Caco-2 (cell line): Measurements from ENCODE around the gene SGMS1. TPM values are rescaled to one million over a fixed set of nuclear protein-coding genes. Genes with fewer than 3 reads are reported as not detected.

ENCODE experiments used
- BruUV-seq: library from RNA; stranded (reverse); fragments of 400-500 nt; replicated peaks from 2 replicates; lab custom pipeline; 2021; lab: Mats Ljungman, UMichigan
- CTCF ChIA-PET: fragments of 300-600 bp; sonication (Branson Sonifier 250); formaldehyde crosslinking; loops from one replicate; lab custom pipeline; 2022; ENCODE audit warnings: antibody characterized with exemption; lab: Charles Lee
- POLR2A ChIA-PET: fragments of 300-600 bp; sonication (Branson Sonifier 250); formaldehyde crosslinking; loops from one replicate; lab custom pipeline; 2022; ENCODE audit warnings: antibody characterized with exemption; lab: Charles Lee
- DNase-seq, 2 experiments: peaks; one replicate each; pipeline versions ENCODE4 v3.0.0 to v3.0.0-alpha.2; 2020 to 2022
- H3K27me3 ChIP-seq: replicated peaks from 2 replicates; pipeline ENCODE4 v1.6.0; 2011; ENCODE audit warnings: low read length; ENCODE audit not compliant: control insufficient read depth, insufficient read depth
- H3K36me3 ChIP-seq: 2 replicates; pipeline ENCODE4 v1.5.1; 2011; ENCODE audit warnings: low read length; ENCODE audit not compliant: control insufficient read depth, insufficient read depth
- H3K4me1 ChIP-seq: fragments of 250-450 bp; sonication (Bioruptor Pico); 2 replicates; pipeline ENCODE4 v1.5.1; 2020; ENCODE audit warnings: mild to moderate bottlenecking
- H3K4me3 ChIP-seq: 2 replicates; pipeline ENCODE4 v1.5.1; 2011; ENCODE audit warnings: low read depth, mild to moderate bottlenecking, control low read depth, low read length
- H3K9me3 ChIP-seq: fragments of 250-450 bp; sonication (Bioruptor Pico); 2 replicates; pipeline ENCODE4 v1.5.1; 2020; ENCODE audit warnings: mild to moderate bottlenecking, moderate library complexity
- H3K27ac Mint-ChIP-seq: one replicate; pipeline ENCODE4 v1.8.0; 2022; ENCODE audit warnings: mixed read lengths; ENCODE audit not compliant: unreplicated experiment
- H3K27me3 Mint-ChIP-seq: one replicate; pipeline ENCODE4 v1.8.0; 2022; ENCODE audit warnings: mixed read lengths; ENCODE audit not compliant: insufficient read depth, unreplicated experiment
- H3K36me3 Mint-ChIP-seq: one replicate; pipeline ENCODE4 v1.8.0; 2022; ENCODE audit warnings: mild to moderate bottlenecking, mixed read lengths; ENCODE audit not compliant: insufficient read depth, unreplicated experiment
- H3K4me1 Mint-ChIP-seq: one replicate; pipeline ENCODE4 v1.8.0; 2022; ENCODE audit warnings: low read depth, mixed read lengths; ENCODE audit not compliant: unreplicated experiment
- H3K4me3 Mint-ChIP-seq: one replicate; pipeline ENCODE4 v1.8.0; 2022; ENCODE audit warnings: mild to moderate bottlenecking, moderate library complexity, mixed read lengths; ENCODE audit not compliant: unreplicated experiment
- H3K9me3 Mint-ChIP-seq: one replicate; pipeline ENCODE4 v1.8.0; 2022; ENCODE audit warnings: mixed read lengths; ENCODE audit not compliant: unreplicated experiment
- intact Hi-C: fragments of 100-400 bp; cut with micrococcal nuclease; formaldehyde crosslinking; loops from one replicate; pipeline ENCODE4 v1.10.0; 2022; ENCODE audit not compliant: unreplicated experiment
- total RNA-seq: library from RNA; stranded (reverse); gene quantifications from 2 replicates; pipeline ENCODE4 v1.2.3, GENCODE V29; 2022
- TF ChIP-seq, protein P1 (sequence below), 2 experiments: fragments of 200-600 bp in 1 of 2; IDR thresholded peaks; 1 replicate in 1 of 2; 2 replicates in 1 of 2; pipeline versions ENCODE4 v1.5.1 to v1.8.0; 2011 to 2022; ENCODE audit warnings: antibody characterized with exemption in 1 of 2, control low read depth in 1 of 2, inconsistent platforms in 1 of 2, low read depth in 1 of 2, low read length in 1 of 2, mild to moderate bottlenecking in 1 of 2, moderate library complexity in 1 of 2; ENCODE audit not compliant: insufficient read depth in 1 of 2, severe bottlenecking in 1 of 2, unreplicated experiment in 1 of 2

Gene SGMS1
- total RNA-seq, 1 experiment from 2014 or later: 30.5 TPM

DNA sequence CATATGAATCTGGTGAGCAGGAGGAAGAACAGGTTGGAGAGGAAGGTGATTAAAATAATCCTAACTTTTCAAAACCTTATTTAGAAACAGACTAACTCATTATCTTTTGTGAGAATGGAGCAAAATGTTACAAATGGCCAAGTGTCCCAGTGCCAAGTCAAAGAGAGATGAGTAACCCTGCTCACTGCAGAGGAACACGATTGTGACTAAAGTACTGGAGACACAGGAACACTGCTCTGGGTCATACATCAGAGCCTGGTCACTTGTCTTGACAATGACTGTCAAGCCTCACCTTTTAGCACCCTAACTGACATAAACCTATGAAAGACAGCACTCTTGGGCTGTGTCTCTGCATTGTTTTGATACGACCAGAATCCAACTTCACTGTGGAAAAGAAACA is 108.8 kb downstream of the SGMS1 start:
- BruUV-seq: no TSS peak
- H3K36me3 Mint-ChIP-seq: no peaks in the 10 kb centered on the region
- POLR2A ChIA-PET: no interaction called here

DNA sequence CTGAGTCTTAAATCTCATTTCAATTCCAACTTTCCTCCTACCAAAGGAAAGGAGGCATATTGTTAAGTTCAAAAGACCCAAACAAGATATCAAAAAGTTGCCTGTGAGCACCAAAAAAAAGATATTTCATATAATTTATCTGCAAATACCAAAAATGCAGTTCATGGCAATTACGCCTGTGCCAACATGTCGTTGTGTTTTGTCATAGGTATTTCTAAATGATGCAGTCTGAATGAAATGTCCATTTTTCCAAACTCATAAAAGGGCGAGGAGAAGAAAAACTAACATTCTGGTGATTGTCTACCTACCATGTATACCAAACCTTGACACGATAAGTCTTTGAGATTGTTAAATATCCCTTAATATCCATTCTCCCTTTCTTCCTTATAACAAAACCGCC is 109.8 kb downstream of the SGMS1 start:
- DNase-seq: no peak
- no peaks in the 10 kb centered on the region for H3K27me3 ChIP-seq
- H3K9me3 Mint-ChIP-seq: no peaks in the 10 kb centered on the region
- CTCF ChIA-PET: no interaction called here
- H3K36me3 Mint-ChIP-seq: no peaks in the 10 kb centered on the region
- no peak overlapping the region for H3K4me3 ChIP-seq
- H3K36me3 ChIP-seq: no peaks in the 10 kb centered on the region
- peaks cover 20% of the 10 kb centered on the region for H3K4me1 Mint-ChIP-seq
- H3K27me3 Mint-ChIP-seq: no peaks in the 10 kb centered on the region
- POLR2A ChIA-PET: no interaction called here
- H3K27ac Mint-ChIP-seq: no peak overlapping the region
- peaks cover 7% of the 10 kb centered on the region for H3K4me1 ChIP-seq
- intact Hi-C loops: no loop called here
- no peaks in the 10 kb centered on the region for H3K9me3 ChIP-seq
- no peak overlapping the region for H3K4me3 Mint-ChIP-seq
- TF ChIP-seq, protein P1, sequence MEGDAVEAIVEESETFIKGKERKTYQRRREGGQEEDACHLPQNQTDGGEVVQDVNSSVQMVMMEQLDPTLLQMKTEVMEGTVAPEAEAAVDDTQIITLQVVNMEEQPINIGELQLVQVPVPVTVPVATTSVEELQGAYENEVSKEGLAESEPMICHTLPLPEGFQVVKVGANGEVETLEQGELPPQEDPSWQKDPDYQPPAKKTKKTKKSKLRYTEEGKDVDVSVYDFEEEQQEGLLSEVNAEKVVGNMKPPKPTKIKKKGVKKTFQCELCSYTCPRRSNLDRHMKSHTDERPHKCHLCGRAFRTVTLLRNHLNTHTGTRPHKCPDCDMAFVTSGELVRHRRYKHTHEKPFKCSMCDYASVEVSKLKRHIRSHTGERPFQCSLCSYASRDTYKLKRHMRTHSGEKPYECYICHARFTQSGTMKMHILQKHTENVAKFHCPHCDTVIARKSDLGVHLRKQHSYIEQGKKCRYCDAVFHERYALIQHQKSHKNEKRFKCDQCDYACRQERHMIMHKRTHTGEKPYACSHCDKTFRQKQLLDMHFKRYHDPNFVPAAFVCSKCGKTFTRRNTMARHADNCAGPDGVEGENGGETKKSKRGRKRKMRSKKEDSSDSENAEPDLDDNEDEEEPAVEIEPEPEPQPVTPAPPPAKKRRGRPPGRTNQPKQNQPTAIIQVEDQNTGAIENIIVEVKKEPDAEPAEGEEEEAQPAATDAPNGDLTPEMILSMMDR (IDR thresholded peaks at IDR 0.05; ENCODE audit: insufficient read depth in 1 of 2, low read depth in 1 of 2, low read length in 1 of 2, severe bottlenecking in 1 of 2, unreplicated experiment in 1 of 2): no peak
- BruUV-seq: no TSS peak

More for the DNA sequence above, 108.8 kb downstream of the SGMS1 start:
- peaks cover 13% of the 10 kb centered on the region for H3K4me1 Mint-ChIP-seq
- no peaks in the 10 kb centered on the region for H3K27me3 Mint-ChIP-seq
- H3K4me3 Mint-ChIP-seq: no peak overlapping the region
- Histone ChIP-seq H3K4me1 (no peaks in the 10 kb centered on the region), H3K27me3 (no peaks in the 10 kb centered on the region), H3K36me3 (no peaks in the 10 kb centered on the region), H3K9me3 (no peaks in the 10 kb centered on the region), H3K4me3 (no peak overlapping the region)
- TF ChIP-seq, protein P1 (IDR thresholded peaks at IDR 0.05; ENCODE audit: insufficient read depth in 1 of 2, low read depth in 1 of 2, low read length in 1 of 2, severe bottlenecking in 1 of 2, unreplicated experiment in 1 of 2): no peak
- no peaks in the 10 kb centered on the region for H3K9me3 Mint-ChIP-seq
- no peak for DNase-seq
- intact Hi-C loops: no loop called here
- H3K27ac Mint-ChIP-seq: no peak overlapping the region
- CTCF ChIA-PET: no interaction called here

DNA sequence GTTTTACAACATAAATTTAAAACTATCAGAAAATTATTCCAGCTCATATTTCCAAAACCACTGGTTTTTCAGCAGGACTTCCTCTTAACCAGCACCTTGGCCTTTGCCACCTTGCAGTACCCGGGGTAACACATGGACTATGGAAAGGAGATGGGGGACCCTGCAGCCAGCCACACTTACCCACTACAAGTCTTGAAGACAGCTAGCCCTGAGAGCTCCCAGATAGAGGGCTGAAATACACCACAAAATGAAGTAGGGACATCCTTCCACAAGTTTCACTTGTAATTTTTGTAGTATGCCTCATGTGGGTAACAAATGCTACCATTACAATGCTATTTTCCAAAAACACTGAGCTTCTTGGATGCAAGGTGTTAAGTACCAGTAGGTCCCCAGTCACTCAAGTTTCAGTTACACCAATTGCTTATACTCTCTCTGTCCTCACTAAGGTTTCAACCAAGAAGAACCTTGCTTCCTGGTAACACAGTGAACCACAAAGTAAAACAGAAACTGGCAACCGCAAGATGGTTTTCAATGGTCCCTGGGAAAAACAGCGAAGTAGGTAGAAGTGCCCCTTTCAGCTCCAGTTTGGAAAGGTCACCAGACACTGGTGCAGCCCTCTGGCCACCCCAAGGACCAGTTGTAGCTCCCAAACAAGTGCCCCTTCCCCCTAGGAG is 110.9 kb downstream of the SGMS1 start:
- intact Hi-C loops: no loop called here
- Histone ChIP-seq H3K9me3 (no peaks in the 10 kb centered on the region), H3K4me3 (no peak overlapping the region), H3K4me1 (peaks cover 13% of the 10 kb centered on the region), H3K36me3 (peaks cover 2% of the 10 kb centered on the region; the same call in 1 of the 2 replicates), H3K27me3 (no peaks in the 10 kb centered on the region)
- Mint-ChIP-seq H3K9me3 (no peaks in the 10 kb centered on the region), H3K36me3 (no peaks in the 10 kb centered on the region), H3K27me3 (no peaks in the 10 kb centered on the region), H3K4me1 (peaks cover 25% of the 10 kb centered on the region), H3K27ac (no peak overlapping the region), H3K4me3 (no peak overlapping the region)
- no peak for DNase-seq
- CTCF ChIA-PET: no interaction called here
- POLR2A ChIA-PET: no interaction called here
- TF ChIP-seq, protein P1 (IDR thresholded peaks at IDR 0.05; ENCODE audit: insufficient read depth in 1 of 2, low read depth in 1 of 2, low read length in 1 of 2, severe bottlenecking in 1 of 2, unreplicated experiment in 1 of 2): no peak
- BruUV-seq: no TSS peak
